Natural killer cell (primary cell): ENCODE results near the gene IQCM. TPM values are rescaled to one million over a fixed set of nuclear protein-coding genes. Genes with fewer than 3 reads are reported as not detected.

ENCODE experiments used
- ATAC-seq, 3 donors: fragments of 150-1000 bp in 2 of 3; fragments of 200-7000 bp in 1 of 3; cut with Tn5 transposase; 1 replicate in 1 of 3; 2 replicates in 2 of 3; pipeline ENCODE4 v1.10.0; 2021; ENCODE audit warnings: mild to moderate bottlenecking in 2 of 3, moderate library complexity in 2 of 3
- DNase-seq, 2 donors: peaks; one replicate each; pipeline versions ENCODE4 v3.0.0 to v3.0.0-alpha.2; 2013 to 2021; ENCODE audit warnings: mixed read lengths in 1 of 2
- H3K27ac ChIP-seq: one replicate; pipeline ENCODE4 v1.5.1; 2013; ENCODE audit warnings: mild to moderate bottlenecking, low read length
- H3K27me3 ChIP-seq: one replicate; pipeline ENCODE4 v1.6.1; 2013; ENCODE audit warnings: low read length; ENCODE audit not compliant: control insufficient read depth, insufficient read depth
- H3K36me3 ChIP-seq: one replicate; pipeline ENCODE4 v1.6.1; 2013; ENCODE audit warnings: low read length; ENCODE audit not compliant: control insufficient read depth, insufficient read depth
- H3K4me1 ChIP-seq: one replicate; pipeline ENCODE4 v1.6.1; 2013; ENCODE audit warnings: low read length; ENCODE audit not compliant: control insufficient read depth, insufficient read depth
- H3K4me3 ChIP-seq: one replicate; pipeline ENCODE4 v1.5.1; 2013; ENCODE audit warnings: low read length
- H3K9me3 ChIP-seq: one replicate; pipeline ENCODE4 v1.6.1; 2013; ENCODE audit warnings: low read length; ENCODE audit not compliant: control insufficient read depth, insufficient read depth
- H3K27ac Mint-ChIP-seq, 2 donors: one replicate each; pipeline ENCODE4 v1.8.0; 2022; ENCODE audit warnings: mild to moderate bottlenecking in 2 of 2, mixed read lengths in 2 of 2, moderate library complexity in 1 of 2
- H3K27me3 Mint-ChIP-seq, 2 donors: one replicate each; pipeline ENCODE4 v1.8.0; 2022; ENCODE audit warnings: low read depth in 2 of 2, mixed read lengths in 2 of 2
- H3K36me3 Mint-ChIP-seq: one replicate; pipeline ENCODE4 v1.8.0; 2022; ENCODE audit warnings: mixed read lengths
- H3K4me1 Mint-ChIP-seq, 2 donors: one replicate each; pipeline ENCODE4 v1.8.0; 2022; ENCODE audit warnings: mixed read lengths in 2 of 2
- H3K4me3 Mint-ChIP-seq: one replicate; pipeline ENCODE4 v1.8.0; 2022; ENCODE audit warnings: mild to moderate bottlenecking, moderate library complexity, mixed read lengths
- H3K9me3 Mint-ChIP-seq, 2 donors: one replicate each; pipeline ENCODE4 v1.8.0; 2022; ENCODE audit warnings: mixed read lengths in 2 of 2
- WGBS: methylation state at CpG from one replicate; pipeline ENCODE4 v1.1.7; 2013; ENCODE audit warnings: missing lambda C conversion rate; ENCODE audit not compliant: insufficient coverage; 5-methylcytosine and 5-hydroxymethylcytosine counted together
- intact Hi-C: fragments of 100-400 bp; cut with micrococcal nuclease; formaldehyde crosslinking; loops from one replicate; pipeline ENCODE4 v1.14.2; 2022
- total RNA-seq, 4 donors: library from RNA; stranded (reverse); fragments of 120-200 nt in 1 of 4; gene quantifications; one replicate each; pipeline versions ENCODE4 v1.2.3 to v1.2.4, GENCODE V29; 2013 to 2022
- TF ChIP-seq, protein P1 (sequence below): fragments of 200-600 bp; IDR thresholded peaks from one replicate; pipeline ENCODE4 v1.8.0; 2022; ENCODE audit warnings: antibody characterized with exemption

Gene IQCM
- total RNA-seq, 3 donors from 2014 or later (not counting 1 experiment from before 2014, with no cell fraction given), result not detected

GRCh38 chr4:149645790-149646189 lies 169.9 kb downstream of the IQCM start:
- ATAC-seq, result no peak
- Histone ChIP-seq H3K36me3 (no peaks in the 10 kb centered on the region), H3K9me3 (no peaks in the 10 kb centered on the region), H3K27me3 (no peaks in the 10 kb centered on the region), H3K4me3 (no peak overlapping the region), H3K27ac (no peak overlapping the region), H3K4me1 (no peaks in the 10 kb centered on the region)
- DNase-seq, result no peak
- Mint-ChIP-seq H3K27ac (no peak overlapping the region), H3K4me1 (no peaks in the 10 kb centered on the region), H3K27me3 (no peaks in the 10 kb centered on the region), H3K36me3 (peaks cover 3% of the 10 kb centered on the region), H3K4me3 (no peak overlapping the region), H3K9me3 (peaks cover 9 to 16% of the 10 kb centered on the region in 2 donors)
- TF ChIP-seq, protein P1, sequence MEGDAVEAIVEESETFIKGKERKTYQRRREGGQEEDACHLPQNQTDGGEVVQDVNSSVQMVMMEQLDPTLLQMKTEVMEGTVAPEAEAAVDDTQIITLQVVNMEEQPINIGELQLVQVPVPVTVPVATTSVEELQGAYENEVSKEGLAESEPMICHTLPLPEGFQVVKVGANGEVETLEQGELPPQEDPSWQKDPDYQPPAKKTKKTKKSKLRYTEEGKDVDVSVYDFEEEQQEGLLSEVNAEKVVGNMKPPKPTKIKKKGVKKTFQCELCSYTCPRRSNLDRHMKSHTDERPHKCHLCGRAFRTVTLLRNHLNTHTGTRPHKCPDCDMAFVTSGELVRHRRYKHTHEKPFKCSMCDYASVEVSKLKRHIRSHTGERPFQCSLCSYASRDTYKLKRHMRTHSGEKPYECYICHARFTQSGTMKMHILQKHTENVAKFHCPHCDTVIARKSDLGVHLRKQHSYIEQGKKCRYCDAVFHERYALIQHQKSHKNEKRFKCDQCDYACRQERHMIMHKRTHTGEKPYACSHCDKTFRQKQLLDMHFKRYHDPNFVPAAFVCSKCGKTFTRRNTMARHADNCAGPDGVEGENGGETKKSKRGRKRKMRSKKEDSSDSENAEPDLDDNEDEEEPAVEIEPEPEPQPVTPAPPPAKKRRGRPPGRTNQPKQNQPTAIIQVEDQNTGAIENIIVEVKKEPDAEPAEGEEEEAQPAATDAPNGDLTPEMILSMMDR, result no peak
- intact Hi-C loops, result no loop called here

GRCh38 chr4:149638073-149638472 lies 177.6 kb downstream of the IQCM start:
- TF ChIP-seq, protein P1, result no peak
- intact Hi-C loops, result no loop called here
- Mint-ChIP-seq H3K9me3 (peaks cover 8 to 10% of the 10 kb centered on the region in 2 donors), H3K4me3 (no peak overlapping the region), H3K27me3 (no peaks in the 10 kb centered on the region), H3K36me3 (no peaks in the 10 kb centered on the region), H3K4me1 (no peaks in the 10 kb centered on the region), H3K27ac (no peak overlapping the region)
- DNase-seq (no peak), ATAC-seq (no peak)
- Histone ChIP-seq H3K9me3 (no peaks in the 10 kb centered on the region), H3K36me3 (no peaks in the 10 kb centered on the region), H3K27me3 (no peaks in the 10 kb centered on the region), H3K27ac (no peak overlapping the region), H3K4me3 (no peak overlapping the region), H3K4me1 (no peaks in the 10 kb centered on the region)
- no CpG with 5 or more reads among the region's 1 CpG for WGBS

GRCh38 chr4:149634368-149634767 lies 181.3 kb downstream of the IQCM start:
- Mint-ChIP-seq H3K36me3 (no peaks in the 10 kb centered on the region), H3K27ac (no peak overlapping the region), H3K4me3 (no peak overlapping the region), H3K4me1 (no peaks in the 10 kb centered on the region), H3K9me3 (peaks cover 5 to 6% of the 10 kb centered on the region in 2 donors), H3K27me3 (no peaks in the 10 kb centered on the region)
- intact Hi-C loops, result no loop called here
- Histone ChIP-seq H3K27ac (no peak overlapping the region), H3K36me3 (no peaks in the 10 kb centered on the region), H3K4me3 (no peak overlapping the region), H3K9me3 (no peaks in the 10 kb centered on the region), H3K4me1 (no peaks in the 10 kb centered on the region), H3K27me3 (no peaks in the 10 kb centered on the region)
- TF ChIP-seq, protein P1, result no peak
- DNase-seq (no peak), ATAC-seq (no peak)
- 54% methylated on average over 1 of the region's 2 CpGs for WGBS

DNA sequence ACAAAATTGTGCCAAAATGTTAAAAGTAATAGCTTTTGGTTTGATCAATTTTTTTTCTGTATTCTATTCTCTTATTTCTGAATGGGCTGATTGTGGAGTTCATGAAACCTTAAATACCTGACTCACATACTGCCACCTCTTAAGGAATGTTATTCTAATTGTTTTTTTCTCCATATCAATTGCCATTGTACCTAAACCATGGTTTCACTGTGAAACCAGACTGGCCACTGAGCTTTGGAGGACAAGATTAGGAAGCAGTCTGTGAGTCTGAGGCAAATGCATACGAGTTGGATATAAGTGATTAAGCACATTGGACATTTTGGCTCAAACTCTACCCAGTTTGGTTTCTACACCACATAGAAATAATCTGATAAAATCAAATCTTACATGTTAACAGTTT lies 184.0 kb downstream of the IQCM start:
- peaks cover 9 to 14% of the 10 kb centered on the region in 2 donors for H3K9me3 Mint-ChIP-seq
- ATAC-seq, result no peak
- H3K4me1 Mint-ChIP-seq, result no peaks in the 10 kb centered on the region
- no peak for DNase-seq
- no peaks in the 10 kb centered on the region for H3K36me3 Mint-ChIP-seq
- WGBS, result 57% methylated on average over 1 of the region's 1 CpG
- H3K27me3 Mint-ChIP-seq, result no peaks in the 10 kb centered on the region
- H3K36me3 ChIP-seq, result no peaks in the 10 kb centered on the region
- no peak overlapping the region for H3K4me3 Mint-ChIP-seq
- H3K4me1 ChIP-seq, result no peaks in the 10 kb centered on the region
- no peak overlapping the region for H3K4me3 ChIP-seq
- H3K9me3 ChIP-seq, result no peaks in the 10 kb centered on the region
- intact Hi-C loops, result no loop called here
- no peak overlapping the region for H3K27ac Mint-ChIP-seq
- TF ChIP-seq, protein P1, result no peak
- no peaks in the 10 kb centered on the region for H3K27me3 ChIP-seq
- H3K27ac ChIP-seq, result no peak overlapping the region
